HTR-8/SVneo (cell line): ENCODE data around the gene C4B.
"Not testable (repeated sequence)": the region's sequence is repeated elsewhere in the genome, so short reads cannot be mapped to it uniquely, and the experiment has no call there.

Experiments used
- DNase-seq: peaks from one replicate; pipeline ENCODE4 v3.0.0; 2011; ENCODE audit warnings: low spot score, mixed read lengths; ENCODE audit not compliant: insufficient read length
- FAIRE-seq: peaks from 2 replicates; lab custom pipeline; 2011; peaks lifted over from hg19 to GRCh38; lab: Jason Lieb, UNC

Gene C4B

DNA sequence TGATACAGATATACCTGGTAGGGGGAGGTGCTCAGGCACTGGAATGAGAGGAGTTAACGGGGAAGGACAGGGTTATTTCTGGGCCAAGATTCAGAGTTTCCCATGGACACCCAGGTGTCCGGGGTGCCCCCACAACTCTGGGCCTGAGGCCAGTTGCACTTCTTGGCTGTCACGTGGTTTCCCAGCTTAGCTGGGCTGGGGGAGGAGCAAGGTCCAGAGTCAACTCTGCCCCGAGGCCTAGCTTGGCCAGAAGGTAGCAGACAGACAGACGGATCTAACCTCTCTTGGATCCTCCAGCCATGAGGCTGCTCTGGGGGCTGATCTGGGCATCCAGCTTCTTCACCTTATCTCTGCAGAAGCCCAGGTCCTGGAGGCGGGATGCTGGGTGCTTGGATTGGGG lies at the start of gene C4B:
Gene C4B, plus strand, starts transcription at position 249 of the 400 bp plus-strand sequence. Its CDS starts 51 bp downstream, at position 300.
- DNase-seq, FAIRE-seq: not testable (repeated sequence)

DNA sequence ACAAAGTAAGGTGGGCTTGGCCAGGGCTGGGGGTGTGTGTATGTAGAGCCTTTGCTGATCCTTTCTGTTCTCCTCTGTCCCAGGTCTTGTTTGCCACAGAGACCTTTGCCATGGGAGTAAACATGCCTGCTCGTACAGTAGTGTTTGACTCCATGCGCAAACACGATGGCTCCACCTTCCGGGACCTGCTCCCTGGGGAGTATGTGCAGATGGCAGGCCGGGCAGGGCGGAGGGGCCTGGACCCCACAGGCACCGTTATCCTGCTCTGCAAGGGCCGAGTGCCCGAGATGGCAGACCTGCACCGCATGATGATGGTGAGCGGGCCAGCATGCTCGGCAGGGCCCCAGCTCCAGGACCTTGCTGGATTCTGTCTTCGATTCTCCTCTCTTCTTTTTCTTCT lies 48.9 kb upstream of the C4B start:
- FAIRE-seq (no peak), DNase-seq (no peak)

GRCh38 chr6:31966506-31966905 lies 48.1 kb upstream of the C4B start:
- FAIRE-seq (no peak), DNase-seq (no peak)

DNA sequence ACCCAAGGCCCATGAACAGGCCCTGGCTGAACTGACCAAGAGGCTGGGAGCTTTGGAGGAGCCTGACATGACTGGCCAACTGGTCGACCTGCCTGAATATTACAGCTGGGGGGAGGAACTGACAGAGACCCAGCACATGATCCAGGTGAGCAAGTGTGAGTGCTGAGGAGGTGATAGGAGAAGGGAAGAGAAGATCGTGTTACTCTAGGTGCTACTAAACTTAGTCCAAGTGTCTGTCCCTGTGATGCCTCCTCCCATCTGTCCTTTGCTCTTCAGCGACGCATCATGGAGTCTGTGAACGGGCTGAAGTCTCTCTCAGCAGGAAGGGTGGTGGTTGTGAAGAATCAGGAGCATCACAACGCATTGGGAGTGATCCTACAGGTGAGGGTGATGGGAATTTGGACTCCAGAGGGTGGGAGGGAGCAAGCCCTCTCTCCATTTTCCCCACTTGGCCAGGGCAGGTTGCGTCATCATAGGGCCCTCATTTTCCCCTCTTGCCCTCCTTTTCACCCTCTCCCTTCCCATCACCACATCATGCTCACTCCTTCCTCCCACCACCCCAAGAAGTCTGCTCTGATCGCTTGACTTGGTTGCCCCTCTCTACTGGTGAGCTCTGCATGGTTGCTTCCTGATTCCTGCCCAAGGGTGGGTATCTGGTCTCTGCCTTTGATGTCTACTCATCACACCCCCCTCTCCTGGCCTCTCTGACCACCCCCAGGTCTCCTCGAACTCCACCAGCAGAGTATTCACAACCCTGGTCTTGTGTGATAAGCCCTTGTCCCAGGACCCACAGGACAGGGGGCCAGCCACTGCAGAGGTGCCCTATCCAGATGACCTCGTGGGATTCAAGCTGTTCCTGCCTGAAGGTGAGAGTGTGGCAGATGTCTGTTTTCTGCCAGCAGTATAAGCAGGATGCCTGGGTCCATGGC lies 47.3 kb upstream of the C4B start:
- FAIRE-seq = no peak
- DNase-seq = no peak

- DNase-seq (no peak), FAIRE-seq (no peak)
Observed at GRCh38 chr6:31967926-31968320, 46.7 kb upstream of the C4B start.

DNA sequence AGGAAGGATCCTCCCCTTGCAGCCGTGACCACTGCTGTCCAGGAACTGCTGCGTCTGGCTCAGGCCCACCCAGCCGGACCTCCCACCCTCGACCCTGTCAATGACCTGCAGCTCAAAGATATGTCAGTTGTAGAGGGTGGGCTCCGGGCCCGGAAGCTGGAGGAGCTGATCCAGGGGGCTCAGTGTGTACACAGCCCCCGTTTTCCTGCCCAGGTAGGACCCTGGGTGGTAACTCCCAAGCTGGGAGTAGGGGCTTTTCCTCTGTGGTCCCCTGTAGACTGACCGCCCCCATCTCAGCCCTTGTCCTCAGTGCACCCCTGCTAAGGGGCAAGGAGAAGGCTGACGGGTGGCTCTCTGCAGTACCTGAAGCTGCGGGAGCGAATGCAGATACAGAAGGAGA lies 46.3 kb upstream of the C4B start:
- FAIRE-seq = no peak
- DNase-seq = no peak

DNA sequence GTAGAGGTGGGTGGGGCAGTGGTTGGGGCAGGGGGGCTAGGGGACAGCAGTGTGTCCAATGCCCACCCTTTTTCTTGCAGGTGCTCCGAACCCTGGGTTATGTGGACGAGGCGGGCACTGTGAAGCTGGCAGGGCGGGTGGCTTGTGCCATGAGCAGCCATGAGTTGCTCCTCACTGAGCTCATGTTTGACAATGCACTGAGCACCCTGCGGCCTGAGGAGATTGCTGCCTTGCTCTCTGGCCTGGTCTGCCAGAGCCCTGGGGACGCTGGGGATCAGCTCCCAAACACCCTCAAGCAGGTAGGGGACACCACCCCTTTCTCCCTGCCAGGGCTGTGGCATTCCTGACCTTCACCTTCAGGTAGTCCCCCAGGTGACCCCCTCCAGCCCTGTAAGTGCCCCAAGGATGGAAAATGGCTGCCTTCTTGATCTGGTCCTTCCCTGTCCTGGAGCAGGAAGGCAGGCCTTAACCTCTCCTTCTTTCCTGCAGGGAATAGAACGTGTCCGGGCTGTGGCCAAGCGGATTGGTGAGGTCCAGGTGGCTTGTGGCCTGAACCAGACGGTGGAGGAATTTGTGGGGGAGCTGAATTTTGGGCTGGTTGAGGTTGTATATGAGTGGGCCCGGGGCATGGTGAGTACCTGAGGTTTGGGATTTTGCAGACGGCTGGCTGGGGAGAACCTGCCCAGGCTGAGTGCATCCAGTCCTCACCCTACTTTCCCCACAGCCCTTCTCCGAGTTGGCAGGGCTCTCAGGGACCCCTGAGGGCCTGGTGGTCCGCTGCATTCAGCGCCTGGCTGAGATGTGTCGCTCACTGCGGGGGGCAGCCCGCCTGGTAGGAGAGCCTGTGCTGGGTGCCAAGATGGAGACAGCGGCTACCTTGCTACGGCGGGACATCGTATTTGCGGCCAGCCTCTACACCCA lies 45.5 kb upstream of the C4B start:
- DNase-seq = no peak
- FAIRE-seq = no peak

DNA sequence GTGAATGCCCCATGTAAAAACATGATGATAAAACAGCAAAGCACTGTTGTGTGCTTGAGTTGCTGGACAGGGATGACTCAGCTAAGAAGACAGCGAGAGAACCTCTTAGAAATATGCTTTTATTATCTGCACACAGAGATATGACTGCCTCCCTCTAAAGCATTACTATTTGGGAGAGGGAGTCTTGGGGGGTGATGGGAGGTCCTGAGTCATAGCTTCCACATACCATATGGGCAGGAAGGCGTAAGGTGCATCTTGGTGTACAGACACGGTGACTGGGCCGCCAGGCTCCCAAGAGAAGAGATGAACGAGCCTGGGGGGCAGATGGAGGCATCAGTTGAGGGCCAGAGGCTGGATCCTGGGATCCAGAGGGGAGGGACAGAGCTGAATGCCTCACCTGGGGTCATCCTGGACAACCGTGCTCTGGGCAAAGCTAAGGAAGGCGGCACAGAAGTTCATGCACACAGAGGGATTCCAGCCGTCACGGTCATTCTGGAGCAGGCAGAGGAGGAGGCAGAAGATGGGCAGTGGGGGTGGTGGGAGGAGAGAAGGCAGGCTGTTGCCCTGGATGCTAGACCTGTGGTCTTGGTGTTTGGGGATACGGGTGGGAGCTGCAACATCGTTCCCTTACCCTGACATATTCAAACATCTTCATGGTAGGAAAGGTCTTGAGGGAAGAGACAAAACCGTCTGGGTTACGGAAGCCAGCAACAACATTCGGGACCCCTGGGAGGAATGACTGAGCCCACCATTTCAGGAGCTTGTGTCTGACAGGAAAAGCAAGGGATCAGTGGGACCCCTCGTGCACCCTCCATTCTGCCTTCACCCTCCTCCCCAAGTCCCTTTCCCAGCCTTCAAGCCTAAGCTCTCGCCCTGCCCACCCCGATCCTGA lies 44.6 kb upstream of the C4B start:
- DNase-seq (no peak), FAIRE-seq (no peak)

DNA sequence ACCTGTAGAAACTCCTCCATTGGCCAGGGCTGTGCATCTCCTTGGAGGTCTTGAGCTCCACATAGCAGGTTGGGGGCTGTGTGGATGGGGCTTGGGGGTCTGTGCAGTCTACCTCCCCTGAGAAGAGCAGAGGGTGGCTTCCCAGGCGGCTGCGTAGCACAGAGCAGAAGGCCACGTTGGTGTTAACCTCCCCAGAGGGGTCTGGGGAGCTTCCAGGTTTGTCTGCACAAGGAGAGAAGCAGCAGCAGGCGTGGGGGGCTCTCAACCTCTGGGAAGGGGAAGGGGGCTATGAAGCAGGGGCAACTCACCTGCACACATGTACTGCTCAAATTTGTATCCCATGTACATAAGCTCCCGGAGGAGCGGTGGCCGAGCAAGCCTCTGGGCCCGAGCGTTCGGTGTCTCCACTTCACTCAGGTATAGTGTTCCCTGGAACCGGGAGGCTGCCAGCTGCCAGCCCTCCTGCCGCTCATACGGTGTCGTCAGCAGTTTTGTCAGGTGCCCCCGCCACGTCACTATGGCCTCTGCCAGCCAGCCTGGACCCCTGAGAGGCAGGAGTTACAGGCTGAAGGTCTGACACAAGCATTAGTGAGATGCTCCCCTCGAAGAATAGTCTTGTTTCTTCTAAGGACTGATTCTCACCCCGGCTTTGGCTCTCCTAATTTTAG lies 43.9 kb upstream of the C4B start:
- FAIRE-seq (no peak), DNase-seq (no peak)

DNA sequence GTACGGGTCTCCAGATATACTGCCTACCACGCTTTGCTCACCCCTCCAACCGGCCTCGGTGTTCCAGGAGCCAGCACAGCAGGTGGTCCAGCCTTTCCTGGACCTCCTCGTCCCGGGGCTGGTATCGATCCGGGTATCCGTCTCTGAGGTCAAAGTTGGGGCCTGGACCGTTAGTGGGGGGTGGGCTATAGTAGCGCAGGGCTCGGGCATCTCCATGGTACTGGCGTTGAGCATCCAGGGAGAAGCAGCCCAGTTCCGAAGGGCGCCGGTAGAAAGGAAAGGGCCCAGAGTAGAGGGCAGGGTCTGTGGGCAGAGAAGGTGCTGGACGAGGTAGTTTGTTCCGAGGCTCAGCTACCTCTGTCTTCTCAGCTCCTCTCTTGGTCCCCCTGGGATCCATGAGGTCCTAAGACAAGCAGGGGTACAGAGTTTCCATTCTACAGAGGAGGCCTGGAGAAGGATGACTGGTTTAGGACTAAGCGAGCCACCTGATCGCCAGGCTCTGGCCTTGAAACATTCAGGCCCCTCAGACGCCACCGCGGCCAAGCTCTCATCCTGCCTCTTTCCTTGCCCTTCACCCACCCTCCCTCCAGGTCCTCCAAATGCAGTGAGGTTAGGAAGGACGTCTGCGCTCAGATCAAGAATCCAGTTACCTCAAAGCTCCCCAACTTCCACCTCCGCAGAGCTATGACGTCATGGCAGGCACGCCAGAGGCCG lies 43.2 kb upstream of the C4B start:
- FAIRE-seq (no peak), DNase-seq (no peak)

GRCh38 chr6:31971993-31972708 lies 42.4 kb upstream of the C4B start, which contains the start of gene DXO:
TSS of gene DXO (minus strand) at chr6:31972138. CDS start at chr6:31971675, 463 bp downstream.
- DNase-seq = peak; percentile 99
- FAIRE-seq = peak; percentile 98

GRCh38 chr6:31972709-31973350 lies 41.8 kb upstream of the C4B start:
- FAIRE-seq = no peak

GRCh38 chr6:31976065-31976464 lies 38.5 kb upstream of the C4B start:
- not testable (repeated sequence) for FAIRE-seq, DNase-seq

More at GRCh38 chr6:31972709-31973350, 41.8 kb upstream of the C4B start:
- DNase-seq = no peak

DNA sequence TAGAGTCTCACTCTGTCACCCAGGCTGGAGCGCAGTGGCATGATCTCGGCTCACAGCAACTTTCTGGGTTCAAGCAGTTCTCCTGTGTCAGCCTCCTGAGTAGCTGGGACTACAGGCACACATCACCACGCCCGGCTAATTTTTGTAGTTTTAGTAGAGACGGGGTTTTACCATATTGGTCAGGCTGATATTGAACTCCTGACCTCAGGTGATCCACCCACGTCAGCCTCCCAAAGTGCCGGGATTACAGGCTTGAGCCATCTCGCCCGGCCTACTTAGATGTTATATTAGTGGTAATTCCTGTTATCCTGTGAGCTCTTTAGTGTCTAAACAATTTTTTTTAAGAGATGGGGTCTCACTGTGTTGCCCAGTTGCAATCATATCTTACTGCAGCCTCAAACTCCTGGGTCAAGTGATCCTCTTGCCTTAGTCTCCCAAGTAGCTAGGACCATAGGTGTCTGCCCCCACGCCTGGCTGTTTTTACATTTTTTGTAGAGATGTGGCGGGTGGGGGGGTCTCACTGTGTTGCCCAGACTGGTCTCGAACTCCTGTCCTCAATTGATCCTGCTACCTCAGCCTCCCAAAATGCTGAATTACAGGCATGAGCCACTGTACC lies 36.7 kb upstream of the C4B start:
- DNase-seq = no peak
- FAIRE-seq = no peak

DNA sequence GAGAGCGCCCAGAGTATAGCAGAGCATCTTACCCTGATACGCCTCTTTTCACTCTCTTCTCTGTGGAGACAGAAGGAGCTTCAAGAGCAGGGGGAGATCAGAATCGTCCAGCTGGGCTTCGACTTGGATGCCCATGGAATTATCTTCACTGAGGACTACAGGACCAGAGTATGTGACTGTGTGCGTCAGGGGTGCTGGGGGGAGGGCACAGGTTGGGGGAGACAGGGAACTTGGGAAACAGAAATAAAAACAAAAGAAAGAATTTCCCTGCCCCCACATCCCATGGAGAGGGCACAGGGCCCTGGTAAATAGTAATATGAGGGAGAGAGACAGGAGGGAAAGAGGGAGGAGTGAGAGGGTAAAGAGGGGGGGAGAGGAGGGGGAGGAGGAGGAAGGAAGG lies 35.8 kb upstream of the C4B start:
- DNase-seq = no peak

DNA sequence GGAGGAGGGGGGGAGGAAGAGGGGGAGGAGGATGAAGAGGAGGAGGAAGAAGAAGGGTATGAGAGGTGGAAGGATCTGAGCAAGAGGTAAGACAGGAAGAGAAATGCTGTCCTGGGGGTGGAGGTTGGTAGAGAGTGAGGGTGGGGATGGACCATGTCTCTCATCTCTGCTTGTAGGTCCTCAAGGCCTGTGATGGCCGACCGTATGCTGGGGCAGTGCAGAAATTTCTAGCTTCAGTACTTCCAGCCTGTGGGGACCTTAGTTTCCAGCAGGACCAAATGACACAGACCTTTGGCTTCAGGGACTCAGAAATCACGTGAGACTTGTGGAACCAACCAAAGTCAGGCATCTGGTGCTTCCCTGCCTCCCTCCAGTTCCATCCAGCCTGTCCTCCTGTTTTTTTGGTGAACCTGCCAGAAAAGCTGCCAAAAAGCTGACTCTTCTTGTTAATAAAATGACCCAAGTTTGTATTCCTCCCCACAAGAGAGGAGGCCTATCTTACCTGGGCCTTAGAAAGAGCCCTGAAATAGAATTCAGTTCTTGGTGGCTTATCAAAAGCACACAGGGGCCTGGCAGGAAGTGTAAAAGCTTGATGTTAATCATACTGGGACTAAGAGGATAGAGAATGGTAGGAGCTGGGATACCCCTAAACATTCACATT lies 35.2 kb upstream of the C4B start:
- FAIRE-seq = no peak
- no peak for DNase-seq

More for the DNA sequence above, 35.8 kb upstream of the C4B start:
- no peak for FAIRE-seq
